ENCODE results near the gene GALNS. TPM values are rescaled to one million over a fixed set of nuclear protein-coding genes. Genes with fewer than 3 reads are reported as not detected.

The GALNS gene
- total and polyA plus RNA-seq, 8 donors: 5.7 to 26.1 (median 9.1) TPM

GRCh38 chr16:88828711-88829110 is 28.0 kb downstream of the GALNS start:
- peak in 1 of 6 donors; percentile 66 for DNase-seq
- H3K4me1 ChIP-seq: no peaks in the 10 kb centered on the region
- ATAC-seq: no peak
- H3K9me3 ChIP-seq: no peaks in the 10 kb centered on the region
- TF ChIP-seq CTCF (IDR thresholded peaks at IDR 0.05): no peak
- 83 to 87% methylated on average over 22 to 24 of the region's 24 CpGs for WGBS, 2 donors
- no peaks in the 10 kb centered on the region for H3K27me3 ChIP-seq
- intact Hi-C loops (cut with DNase I): no loop called here
- no peak for FAIRE-seq
- H3K27ac ChIP-seq: no peak overlapping the region
- no peak overlapping the region for H3K4me3 ChIP-seq
- H3K36me3 ChIP-seq: no peaks in the 10 kb centered on the region

DNA sequence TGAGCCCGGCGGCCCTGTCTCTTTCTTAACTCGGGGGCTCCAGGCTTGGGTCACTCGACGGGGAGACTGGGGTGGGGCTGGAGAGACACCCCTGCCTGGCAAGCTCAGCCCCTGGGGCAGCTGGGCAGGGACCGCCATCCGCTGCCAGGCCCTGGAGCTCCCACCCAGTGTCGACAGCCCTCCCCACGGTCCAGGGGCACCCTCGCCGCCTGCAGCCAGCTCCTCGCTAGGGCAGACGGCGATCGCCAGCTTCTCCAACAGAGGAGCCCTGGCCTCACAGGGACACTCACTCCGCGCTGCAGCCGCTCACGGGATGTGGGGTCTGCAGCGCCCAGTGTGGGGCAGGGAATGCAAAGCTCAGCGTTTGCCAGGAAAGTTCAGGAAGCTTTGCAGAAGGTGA is 29.0 kb downstream of the GALNS start:
- Histone ChIP-seq H3K4me3 (no peak overlapping the region), H3K27me3 (no peaks in the 10 kb centered on the region), H3K9me3 (no peaks in the 10 kb centered on the region), H3K27ac (no peak overlapping the region), H3K36me3 (no peaks in the 10 kb centered on the region), H3K4me1 (no peaks in the 10 kb centered on the region)
- ATAC-seq (no peak), DNase-seq (peak in 1 of 6 donors; percentile 60), FAIRE-seq (no peak)
- 91 to 95% methylated on average over 21 of the region's 21 CpGs for WGBS, 2 donors
- no peak for TF ChIP-seq CTCF (IDR thresholded peaks at IDR 0.05)
- intact Hi-C loops (cut with DNase I): no loop called here

GRCh38 chr16:88826070-88826840 is 30.5 kb downstream of the GALNS start:
- ATAC-seq (peak in 1 of 4 donors; percentile 36), FAIRE-seq (no peak), DNase-seq (peak in 1 of 6 donors; percentile 74)
- intact Hi-C loops (cut with DNase I): no loop called here
- no peak for TF ChIP-seq CTCF (IDR thresholded peaks at IDR 0.05)
- Histone ChIP-seq H3K27me3 (no peaks in the 10 kb centered on the region), H3K9me3 (no peaks in the 10 kb centered on the region), H3K4me1 (no peaks in the 10 kb centered on the region), H3K4me3 (no peak overlapping the region), H3K36me3 (no peaks in the 10 kb centered on the region), H3K27ac (no peak overlapping the region)
- 82 to 93% methylated on average over 14 to 26 of the region's 26 CpGs for WGBS, 2 donors

- Histone ChIP-seq H3K4me3 (no peak overlapping the region), H3K27me3 (no peaks in the 10 kb centered on the region), H3K4me1 (no peaks in the 10 kb centered on the region), H3K36me3 (no peaks in the 10 kb centered on the region), H3K27ac (no peak overlapping the region), H3K9me3 (no peaks in the 10 kb centered on the region)
- intact Hi-C loops (cut with DNase I): no loop called here
- ATAC-seq: no peak
- FAIRE-seq: no peak
- WGBS, 2 donors: 93 to 95% methylated on average over 11 to 12 of the region's 12 CpGs
- TF ChIP-seq CTCF (IDR thresholded peaks at IDR 0.05): no peak
- peak in 1 of 6 donors; percentile 80 for DNase-seq
These were observed 31.6 kb downstream of the GALNS start for GRCh38 chr16:88825146-88825545.

Measured in pancreas (tissue), 10 donors.